Ascending aorta (tissue), 2 donors: Measurements from ENCODE around the gene ST14. TPM values are rescaled to one million over a fixed set of nuclear protein-coding genes. Genes with fewer than 3 reads are reported as not detected.

Source experiments
- DNase-seq, 2 donors: peaks; one replicate each; pipeline ENCODE4 v3.0.0-alpha.2; 2019; ENCODE audit warnings: low spot score in 2 of 2
- H3K27ac ChIP-seq, 2 donors: fragments of 200-600 bp; sonication (generic); one replicate each; pipeline ENCODE4 v1.5.1; 2016 to 2017; ENCODE audit warnings: mild to moderate bottlenecking in 1 of 2
- H3K27me3 ChIP-seq: fragments of 200-600 bp; sonication (generic); one replicate; pipeline ENCODE4 v1.5.1; 2017
- H3K36me3 ChIP-seq, 2 donors: fragments of 200-600 bp; sonication (generic); one replicate each; pipeline ENCODE4 v1.5.1; 2016
- H3K4me1 ChIP-seq, 2 donors: fragments of 200-600 bp; sonication (generic); one replicate each; pipeline ENCODE4 v1.5.1; 2016 to 2017; ENCODE audit warnings: mild to moderate bottlenecking in 1 of 2
- H3K4me3 ChIP-seq, 2 donors: fragments of 200-600 bp; sonication (generic); one replicate each; pipeline ENCODE4 v1.5.1; 2016 to 2017; ENCODE audit warnings: mild to moderate bottlenecking in 1 of 2
- H3K9me3 ChIP-seq, 2 donors: fragments of 200-600 bp; sonication (generic); one replicate each; pipeline ENCODE4 v1.5.1; 2016
- intact Hi-C: fragments of 100-400 bp; cut with DNase I; formaldehyde crosslinking; loops from one replicate; pipeline ENCODE4 v1.15.1; 2023
- total RNA-seq: library from RNA; depleted of rRNA; stranded (reverse); fragments of >200 nt; gene quantifications from one replicate; pipeline ENCODE4 v1.1.0, GENCODE V29; 2016
- TF ChIP-seq, protein P1 (sequence below), 3 experiments: fragments of 200-600 bp in 2 of 3; fragments of 450-650 bp in 1 of 3; sonication (generic) in 2 of 3; IDR thresholded peaks; one replicate each; pipeline ENCODE4 v1.5.1; 2016 to 2019; ENCODE audit warnings: antibody characterized with exemption in 3 of 3, mild to moderate bottlenecking in 1 of 3, moderate library complexity in 1 of 3

Gene ST14
- total RNA-seq, 1 donor from 2014 or later = 5.4 TPM

GRCh38 chr11:130144861-130145281 is 14.7 kb upstream of the ST14 start:
- intact Hi-C loops = no loop called here
- no peaks in the 10 kb centered on the region for H3K9me3 ChIP-seq
- peaks cover 0 to 3% of the 10 kb centered on the region in 2 donors for H3K4me1 ChIP-seq
- no peak overlapping the region for H3K4me3 ChIP-seq
- H3K27me3 ChIP-seq = no peaks in the 10 kb centered on the region
- H3K36me3 ChIP-seq = peaks cover 34 to 52% of the 10 kb centered on the region in 2 donors
- no peak for DNase-seq
- H3K27ac ChIP-seq = no peak overlapping the region
- TF ChIP-seq, protein P1, sequence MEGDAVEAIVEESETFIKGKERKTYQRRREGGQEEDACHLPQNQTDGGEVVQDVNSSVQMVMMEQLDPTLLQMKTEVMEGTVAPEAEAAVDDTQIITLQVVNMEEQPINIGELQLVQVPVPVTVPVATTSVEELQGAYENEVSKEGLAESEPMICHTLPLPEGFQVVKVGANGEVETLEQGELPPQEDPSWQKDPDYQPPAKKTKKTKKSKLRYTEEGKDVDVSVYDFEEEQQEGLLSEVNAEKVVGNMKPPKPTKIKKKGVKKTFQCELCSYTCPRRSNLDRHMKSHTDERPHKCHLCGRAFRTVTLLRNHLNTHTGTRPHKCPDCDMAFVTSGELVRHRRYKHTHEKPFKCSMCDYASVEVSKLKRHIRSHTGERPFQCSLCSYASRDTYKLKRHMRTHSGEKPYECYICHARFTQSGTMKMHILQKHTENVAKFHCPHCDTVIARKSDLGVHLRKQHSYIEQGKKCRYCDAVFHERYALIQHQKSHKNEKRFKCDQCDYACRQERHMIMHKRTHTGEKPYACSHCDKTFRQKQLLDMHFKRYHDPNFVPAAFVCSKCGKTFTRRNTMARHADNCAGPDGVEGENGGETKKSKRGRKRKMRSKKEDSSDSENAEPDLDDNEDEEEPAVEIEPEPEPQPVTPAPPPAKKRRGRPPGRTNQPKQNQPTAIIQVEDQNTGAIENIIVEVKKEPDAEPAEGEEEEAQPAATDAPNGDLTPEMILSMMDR (IDR thresholded peaks at IDR 0.05) = no peak

- TF ChIP-seq, protein P1 (IDR thresholded peaks at IDR 0.05) = no peak
- intact Hi-C loops = no loop called here
- no peak for DNase-seq
- peaks cover 0 to 3% of the 10 kb centered on the region in 2 donors for H3K4me1 ChIP-seq
- H3K36me3 ChIP-seq = peaks cover 30 to 47% of the 10 kb centered on the region in 2 donors
- H3K9me3 ChIP-seq = no peaks in the 10 kb centered on the region
- no peak overlapping the region for H3K27ac ChIP-seq
- H3K4me3 ChIP-seq = no peak overlapping the region
- no peaks in the 10 kb centered on the region for H3K27me3 ChIP-seq
These were observed 14.2 kb upstream of the ST14 start for GRCh38 chr11:130145311-130145812.

GRCh38 chr11:130145975-130146776 is 13.4 kb upstream of the ST14 start:
- intact Hi-C loops = no loop called here
- Histone ChIP-seq H3K9me3 (no peaks in the 10 kb centered on the region), H3K27ac (peak overlapping the region in 1 of 2 donors; percentile 49), H3K27me3 (no peaks in the 10 kb centered on the region), H3K4me3 (no peak overlapping the region), H3K4me1 (peaks cover 0 to 3% of the 10 kb centered on the region in 2 donors), H3K36me3 (peaks cover 29 to 45% of the 10 kb centered on the region in 2 donors)
- TF ChIP-seq, protein P1 (IDR thresholded peaks at IDR 0.05) = no peak
- no peak for DNase-seq

- Histone ChIP-seq H3K4me1 (peaks cover 0 to 3% of the 10 kb centered on the region in 2 donors), H3K36me3 (peaks cover 29 to 39% of the 10 kb centered on the region in 2 donors), H3K9me3 (no peaks in the 10 kb centered on the region), H3K4me3 (no peak overlapping the region), H3K27me3 (no peaks in the 10 kb centered on the region), H3K27ac (peak overlapping the region in 1 of 2 donors; percentile 49)
- intact Hi-C loops = no loop called here
- DNase-seq = peak in 1 of 2 donors; percentile 47
- TF ChIP-seq, protein P1 (IDR thresholded peaks at IDR 0.05) = no peak
These were observed 12.8 kb upstream of the ST14 start for GRCh38 chr11:130146796-130147195.

DNA sequence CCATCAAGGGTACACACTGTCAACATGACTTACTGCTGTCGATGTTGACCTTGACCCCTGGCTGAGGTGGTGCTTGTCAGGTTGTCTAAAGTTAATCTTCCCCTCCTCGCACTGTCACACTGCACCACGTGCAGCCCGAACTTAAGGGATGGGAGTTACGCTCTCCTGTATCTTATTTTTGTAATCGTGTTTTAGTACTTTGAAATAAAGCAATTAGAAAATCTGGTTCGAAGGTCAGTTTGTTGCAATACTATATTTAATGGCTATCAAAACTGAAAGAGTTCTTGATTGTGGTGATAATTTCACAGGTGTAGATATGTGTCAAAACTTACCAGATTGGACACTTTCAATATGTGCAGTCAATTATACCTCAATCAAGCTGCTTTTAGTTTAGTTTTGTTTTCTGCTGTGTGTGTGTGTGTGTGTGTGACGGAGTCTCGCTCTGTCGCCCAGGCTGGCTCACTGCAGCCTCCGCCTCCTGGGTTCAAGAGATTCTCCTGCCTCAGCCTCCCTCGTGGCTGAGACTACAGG is 10.7 kb upstream of the ST14 start:
- Histone ChIP-seq H3K36me3 (peaks cover 18 to 26% of the 10 kb centered on the region in 2 donors), H3K27ac (no peak overlapping the region), H3K4me3 (no peak overlapping the region), H3K4me1 (no peaks in the 10 kb centered on the region), H3K27me3 (no peaks in the 10 kb centered on the region), H3K9me3 (no peaks in the 10 kb centered on the region)
- intact Hi-C loops = no loop called here
- TF ChIP-seq, protein P1 (IDR thresholded peaks at IDR 0.05) = no peak
- no peak for DNase-seq
